WTC11 (cell line): Measurements from ENCODE around the gene DLX2.

Experiments
- CREB1 ChIP-seq: sonication (generic); formaldehyde crosslinking; IDR thresholded peaks from 2 replicates; pipeline ENCODE4 v1.8.0; 2023; ENCODE audit warnings: mild to moderate bottlenecking, missing genetic modification reagents
- KAT7 ChIP-seq: sonication (generic); formaldehyde crosslinking; IDR thresholded peaks from 2 replicates; pipeline ENCODE4 v1.8.1; 2023; ENCODE audit warnings: missing genetic modification reagents, mild to moderate bottlenecking, borderline replicate concordance

DNA sequence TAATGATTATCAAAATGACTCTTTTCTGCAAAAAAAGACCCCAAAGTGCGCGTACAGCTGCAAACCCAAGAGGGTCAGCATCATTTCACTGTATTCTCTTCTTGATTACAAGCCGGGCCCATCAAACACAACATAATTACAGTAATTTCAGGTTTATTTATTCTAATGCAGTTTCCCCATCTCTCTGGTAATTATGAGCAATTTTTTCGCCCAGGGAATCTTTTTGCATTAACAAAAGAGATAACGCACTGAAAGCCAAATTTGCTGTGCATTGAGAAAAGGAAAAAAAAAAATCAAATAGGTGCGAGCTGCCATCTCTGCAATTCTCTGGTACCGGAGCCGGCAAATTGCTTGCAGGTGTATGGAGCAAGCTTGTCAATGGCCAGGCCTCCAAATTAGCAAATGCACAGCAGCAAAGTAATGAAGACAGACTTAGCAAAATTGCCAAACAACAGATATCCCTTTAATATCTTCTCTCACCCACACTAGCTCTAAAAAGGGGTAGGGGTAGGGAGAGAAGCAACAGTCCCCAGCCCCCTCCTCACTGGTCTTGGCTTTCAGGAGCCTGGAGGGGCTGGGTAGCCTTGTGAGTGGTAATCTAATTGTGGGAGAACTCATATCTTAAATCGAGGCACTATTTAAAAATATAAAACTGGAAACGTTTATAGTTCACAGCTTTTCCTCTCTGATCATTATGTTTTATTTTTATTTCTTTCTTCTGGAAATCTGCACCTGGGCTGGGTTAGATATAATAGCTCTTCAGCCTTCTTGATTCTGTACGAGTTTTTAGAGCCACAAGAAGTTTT lies 10.7 kb downstream of the DLX2 start:
- TF ChIP-seq KAT7 (no peak), CREB1 (CRISPR knock-in tag) (no peak)
